Occipital lobe (tissue), 2 donors: ENCODE results near the gene RPRM. TPM values are rescaled to one million over a fixed set of nuclear protein-coding genes. Genes with fewer than 3 reads are reported as not detected.
"Not testable (repeated sequence)": the region's sequence is repeated elsewhere in the genome, so short reads cannot be mapped to it uniquely, and the experiment has no call there.

Experiments
- DNase-seq: peaks from one replicate; lab custom pipeline; 2025; lab: John Stamatoyannopoulos, UW
- total RNA-seq: library from RNA; depleted of rRNA; stranded (reverse); fragments of >200 nt; gene quantifications from one replicate; pipeline ENCODE4 v1.2.3, GENCODE V29; 2014

Gene RPRM
- 95.9 TPM for total RNA-seq

DNA sequence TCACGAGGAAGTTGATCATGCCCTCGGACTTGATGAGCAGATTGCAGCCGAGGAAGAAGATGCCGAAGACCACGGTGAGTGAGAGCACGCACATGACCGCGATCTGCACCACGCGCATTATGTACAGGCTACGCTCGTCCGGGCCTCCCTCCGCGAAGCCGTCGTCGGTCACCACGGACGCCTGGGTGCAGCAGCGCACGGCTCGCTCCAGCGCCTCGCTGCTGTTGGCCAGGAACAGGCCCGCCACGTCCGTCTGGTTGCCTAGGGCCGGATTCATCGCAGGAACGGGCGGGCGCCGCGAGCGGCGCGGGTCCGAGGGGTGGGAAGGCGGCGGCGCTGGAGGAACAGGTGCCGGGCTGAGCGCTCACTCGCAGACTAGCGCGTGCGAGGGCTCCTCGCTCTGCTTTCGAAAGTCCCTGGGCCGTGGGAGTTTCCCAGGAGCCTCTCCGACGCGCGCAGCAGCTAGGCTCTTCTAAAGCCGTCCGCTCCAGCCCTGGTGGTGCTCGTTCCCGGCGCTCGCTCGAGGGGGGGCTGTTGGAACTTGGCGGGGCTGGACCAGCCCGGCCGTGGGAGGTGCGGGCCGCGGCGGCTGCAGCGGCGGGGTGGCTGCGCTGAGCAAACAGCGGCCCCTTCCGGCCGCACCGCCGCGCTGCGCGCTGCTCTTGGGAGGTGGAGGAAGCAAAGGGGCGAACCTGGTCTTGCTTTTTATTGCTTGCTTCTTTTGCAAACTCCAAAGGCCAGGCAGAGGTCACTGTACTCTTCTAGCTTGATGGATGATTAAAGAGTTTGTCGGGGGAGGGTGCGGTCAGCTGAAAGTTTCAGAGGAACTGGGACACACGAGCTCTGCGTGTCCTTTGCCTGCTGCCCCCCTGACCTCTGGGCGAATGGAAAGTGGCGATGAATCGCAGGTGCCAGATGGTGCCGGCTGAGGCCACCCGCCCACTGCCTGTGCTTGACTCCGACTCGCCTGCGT is at the start of gene RPRM:
Gene RPRM (minus strand): TSS at position 474 of the 973 bp plus-strand sequence. CDS start 197 bp downstream, at position 277.
- DNase-seq = peak; percentile 62

- no peak for DNase-seq
Observed at GRCh38 chr2:153519257-153519875, 40.8 kb upstream of the RPRM start.

- no peak for DNase-seq
Observed at GRCh38 chr2:153512331-153512730, 33.8 kb upstream of the RPRM start.

GRCh38 chr2:153510996-153511395 is 32.4 kb upstream of the RPRM start:
- DNase-seq = no peak

- no peak for DNase-seq
Observed at GRCh38 chr2:153509133-153509532, 30.6 kb upstream of the RPRM start.

DNA sequence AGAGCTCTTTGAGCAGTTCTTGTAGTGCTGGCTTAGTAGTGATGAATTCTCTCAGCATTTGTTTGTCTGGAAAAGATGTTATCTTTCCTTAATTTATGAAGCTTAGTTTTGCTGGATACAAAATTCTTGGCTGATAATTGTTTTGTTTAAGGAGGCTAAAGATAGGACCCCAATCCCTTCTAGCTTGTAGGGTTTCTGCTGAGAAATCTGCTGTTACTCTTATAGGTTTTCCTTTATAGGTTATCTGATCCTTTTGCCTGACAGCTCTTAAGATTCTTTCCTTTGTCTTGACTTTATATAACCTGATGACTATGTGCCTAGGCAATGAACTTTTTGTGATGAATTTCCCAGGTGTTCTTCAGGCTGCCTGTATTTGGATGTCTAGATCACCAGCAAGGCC is 27.9 kb upstream of the RPRM start:
- not testable (repeated sequence) for DNase-seq

DNA sequence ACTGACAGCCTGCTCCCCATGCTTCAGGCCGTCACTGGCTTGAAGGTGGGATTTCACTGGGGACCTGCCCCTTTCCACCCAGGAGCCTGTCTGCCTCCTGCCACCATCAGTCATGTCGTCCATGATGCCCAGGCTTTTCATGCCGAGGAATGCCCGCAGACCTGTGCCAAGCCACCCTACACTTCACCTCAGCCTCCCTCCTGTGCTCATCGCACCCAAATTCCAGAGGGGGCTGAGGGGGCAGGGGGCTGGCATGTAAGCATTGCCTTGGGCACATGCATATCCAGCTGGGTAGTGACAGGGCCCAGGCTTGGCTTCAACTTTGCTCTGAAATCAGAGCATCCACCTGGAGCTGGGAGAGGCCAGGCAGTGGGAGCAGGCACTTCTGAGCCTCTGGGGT is 20.9 kb upstream of the RPRM start:
- no peak for DNase-seq

DNA sequence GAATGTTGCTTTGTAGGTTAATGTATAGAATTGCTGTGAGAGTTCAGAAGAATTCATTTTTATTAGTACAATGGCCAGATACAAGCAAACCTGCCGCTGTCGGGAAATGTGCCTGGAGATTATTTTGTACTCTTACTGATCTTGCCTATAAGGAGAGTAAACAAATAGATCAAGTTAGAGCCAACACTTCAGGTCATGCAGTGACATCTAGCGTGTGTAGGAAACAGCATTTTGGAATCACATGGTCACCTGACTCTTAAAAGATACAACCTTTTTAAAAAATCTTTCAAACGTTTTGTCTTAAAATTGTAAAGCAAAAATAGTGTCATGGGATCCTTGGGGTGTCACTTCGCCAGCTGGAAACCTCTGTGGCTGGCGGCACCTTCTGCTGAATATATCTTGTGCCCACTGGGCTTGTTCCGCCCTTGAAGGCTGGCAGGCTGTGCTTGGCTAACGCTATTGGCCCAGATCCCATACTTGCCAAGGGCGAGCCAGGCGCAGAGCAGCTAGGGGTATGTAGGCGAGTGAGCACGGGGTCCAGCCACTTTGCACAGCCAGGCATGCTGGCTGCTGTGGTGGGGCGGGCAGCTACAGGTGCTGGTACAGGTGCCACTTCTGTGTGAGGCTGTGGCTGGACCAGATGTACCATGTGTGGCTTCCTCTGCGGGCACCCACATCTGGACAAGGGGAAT is 19.5 kb upstream of the RPRM start:
- DNase-seq = no peak

GRCh38 chr2:153495725-153496124 is 17.2 kb upstream of the RPRM start:
- DNase-seq = no peak

DNA sequence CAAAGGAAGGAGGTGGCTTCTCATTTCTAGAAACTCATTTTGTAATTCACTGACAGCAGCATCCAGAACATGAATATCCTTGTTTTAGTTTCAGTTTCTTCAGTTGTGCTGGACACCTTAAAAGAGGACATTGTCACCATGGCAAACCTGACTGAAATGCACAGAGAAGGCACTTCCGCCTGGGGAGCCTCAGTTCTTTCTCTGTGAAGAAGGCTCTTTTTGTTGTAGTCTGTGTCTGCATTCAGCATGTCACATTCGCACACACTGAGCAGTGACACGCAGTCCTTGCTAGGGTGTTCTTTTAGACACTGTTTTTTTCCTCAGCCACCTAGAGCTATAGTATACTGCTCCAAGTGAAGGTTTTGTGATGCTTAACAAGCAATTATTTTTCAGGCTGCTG is 9.5 kb upstream of the RPRM start:
- DNase-seq = no peak

DNA sequence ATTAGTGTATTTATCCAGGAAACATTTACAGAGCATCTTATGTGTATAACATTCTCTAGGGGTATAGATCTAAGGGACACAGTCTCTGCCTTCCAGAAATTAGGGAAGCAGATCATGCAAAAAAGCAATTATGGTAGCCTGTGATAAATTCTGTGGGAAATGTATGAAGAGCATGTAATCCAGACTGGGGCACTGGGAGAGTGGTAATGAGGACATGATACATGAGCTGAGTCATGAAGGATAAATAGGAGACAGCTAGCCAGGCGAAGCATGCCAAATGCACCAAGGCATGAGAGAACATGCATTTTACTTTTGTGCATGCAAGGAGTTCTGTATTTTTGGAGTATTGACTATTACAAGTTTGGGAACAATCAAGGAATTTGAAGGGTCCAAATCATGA is 8.9 kb upstream of the RPRM start:
- DNase-seq = no peak

DNA sequence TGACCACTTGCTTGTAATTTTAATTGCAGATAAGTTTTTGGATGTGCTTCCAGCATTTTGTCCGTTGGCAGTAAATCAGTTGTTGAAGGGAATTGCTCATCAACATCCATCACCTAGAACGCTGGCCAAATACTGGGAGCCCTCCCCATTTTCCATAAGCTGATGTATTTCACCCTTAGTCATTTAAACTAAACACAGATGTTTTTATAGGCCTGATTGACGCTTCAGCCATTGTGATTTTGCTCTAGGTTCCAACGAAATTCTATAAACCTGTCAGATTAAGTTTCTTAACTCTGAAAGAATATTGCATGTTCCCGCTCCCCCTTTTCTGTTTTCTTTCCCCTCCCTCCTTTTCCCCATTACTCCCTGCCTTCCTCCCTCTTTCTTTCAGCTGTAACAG is 1.0 kb upstream of the RPRM start:
- no peak for DNase-seq

DNA sequence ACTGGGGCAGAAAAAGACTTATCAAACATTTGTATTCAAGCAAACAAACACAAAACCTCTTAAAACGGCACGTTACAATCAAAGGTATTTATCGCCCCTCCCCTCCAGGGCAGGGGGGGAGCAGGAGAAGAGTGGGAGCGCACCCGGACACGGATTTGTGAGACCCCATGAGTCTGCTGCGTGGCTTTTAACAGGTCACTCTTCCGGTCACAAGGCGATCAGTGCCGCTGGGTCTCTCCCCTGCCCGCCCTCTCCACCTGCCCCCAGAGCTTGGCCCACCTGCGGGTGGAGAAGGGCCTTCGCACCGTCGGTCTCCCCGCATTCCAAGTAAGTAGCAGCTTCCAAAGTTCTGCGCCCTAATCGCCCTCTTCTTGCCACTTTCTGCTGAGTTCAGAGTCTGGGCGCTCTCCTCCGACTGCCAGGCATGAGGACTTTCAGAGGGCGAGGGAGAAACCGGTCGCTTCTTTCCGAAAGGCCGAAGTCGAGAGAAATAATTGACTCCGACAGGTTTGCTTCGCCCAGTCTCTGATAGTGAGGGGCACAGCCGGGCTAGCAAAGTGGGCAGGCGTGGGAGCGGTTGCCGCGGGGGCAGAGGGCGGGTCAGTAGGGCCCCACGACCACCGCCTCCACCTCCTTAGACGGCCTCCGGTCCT is 800 bp downstream of the RPRM start:
- no peak for DNase-seq

DNA sequence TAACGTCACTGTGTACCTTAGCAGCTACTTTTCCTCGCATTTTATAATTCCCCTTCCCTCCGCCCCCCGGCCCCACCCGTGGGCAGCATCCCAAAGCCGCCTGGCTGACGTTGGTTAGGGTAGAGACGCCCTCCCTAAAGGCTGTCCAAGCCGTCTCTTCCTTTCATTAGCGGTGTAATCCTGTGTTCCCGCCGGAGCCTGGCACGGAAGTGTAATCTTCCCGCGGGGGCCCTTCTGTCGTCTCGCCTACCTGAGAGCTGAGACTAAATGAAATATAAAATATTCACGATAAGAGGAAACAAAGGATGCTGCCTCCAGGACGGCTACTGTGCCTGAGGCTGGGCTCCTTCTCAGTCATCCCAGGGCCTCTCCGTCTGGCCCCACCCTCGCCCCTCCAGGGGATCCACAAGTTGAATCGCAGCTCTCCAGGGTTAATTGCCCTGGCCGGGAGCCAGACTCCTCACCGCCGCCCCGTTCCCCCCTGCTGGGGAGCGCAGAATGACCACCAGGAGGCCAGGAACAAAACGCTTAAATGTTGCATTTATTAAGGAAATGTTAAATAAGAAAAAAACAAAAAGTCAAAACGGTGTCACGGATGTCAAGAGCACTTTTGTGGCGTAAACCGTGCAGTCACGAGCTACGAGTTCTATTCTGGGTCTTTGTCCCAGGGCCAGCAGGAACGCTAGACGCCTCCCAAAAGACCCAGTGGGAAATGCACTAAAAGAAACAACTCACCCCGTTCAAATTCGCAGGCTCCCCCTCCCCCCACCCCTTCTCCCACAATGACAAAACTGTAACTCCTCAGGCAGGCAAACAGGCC is 1.5 kb downstream of the RPRM start:
- no peak for DNase-seq

DNA sequence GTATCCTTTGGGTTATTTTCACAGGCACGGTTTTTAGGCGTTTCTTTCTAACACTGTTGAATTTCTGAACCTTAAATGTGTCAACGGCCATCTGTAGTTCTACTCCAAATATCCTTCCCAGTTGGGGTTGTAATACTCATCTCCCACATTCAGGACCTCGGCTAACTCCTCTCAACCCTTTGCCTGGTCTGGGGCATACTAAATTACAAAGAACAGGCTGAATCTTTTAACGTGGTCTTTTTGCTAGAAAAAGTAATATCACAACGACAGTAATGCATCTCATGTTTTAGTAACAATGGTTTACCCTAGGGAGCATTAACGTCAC is 2.1 kb downstream of the RPRM start:
- no peak for DNase-seq

- DNase-seq = no peak
Observed at GRCh38 chr2:153474876-153475435, 3.6 kb downstream of the RPRM start.

- no peak for DNase-seq
Observed at GRCh38 chr2:153474407-153474806, 4.2 kb downstream of the RPRM start.

- DNase-seq = no peak
Observed at GRCh38 chr2:153470867-153471266, 7.7 kb downstream of the RPRM start.

DNA sequence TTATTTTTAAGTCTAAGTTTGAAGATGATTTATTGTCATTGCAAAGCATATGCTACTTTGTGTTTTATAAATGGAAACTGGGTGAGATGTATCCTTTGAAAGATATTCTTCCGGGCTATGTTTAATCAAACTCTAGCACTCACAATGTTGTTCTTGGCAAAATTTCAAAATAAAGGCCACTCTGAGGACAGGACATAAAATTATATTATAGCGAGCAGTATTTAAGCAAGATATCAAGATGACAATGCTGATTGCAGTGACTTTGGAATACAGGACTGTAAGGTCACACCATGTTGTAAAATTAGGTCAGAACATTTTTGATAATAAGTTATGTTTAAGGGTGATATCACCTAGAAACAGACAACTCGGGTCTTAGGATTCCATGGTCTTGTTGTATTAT is 14.2 kb downstream of the RPRM start:
- DNase-seq = no peak

- no peak for DNase-seq
Observed at GRCh38 chr2:153462338-153462859, 16.2 kb downstream of the RPRM start.
